CD8-positive, alpha-beta memory T cell (primary cell): ENCODE results near the gene PRCP. TPM values are rescaled to one million over a fixed set of nuclear protein-coding genes. Genes with fewer than 3 reads are reported as not detected.
A peak's percentile ranks its signal among the peaks of the same experiment; 100 is the strongest.

Source experiments
- CTCF ChIA-PET: fragments of 350-600 bp; sonication (Branson Sonifier 250); formaldehyde crosslinking; loops from one replicate; lab custom pipeline; 2021; ENCODE audit warnings: antibody characterized with exemption; lab: Charles Lee
- POLR2A ChIA-PET: fragments of 350-600 bp; sonication (Branson Sonifier 250); formaldehyde crosslinking; loops from one replicate; lab custom pipeline; 2021; ENCODE audit warnings: antibody characterized with exemption; lab: Charles Lee
- DNase-seq, 5 donors: peaks; one replicate each; pipeline versions ENCODE4 v3.0.0 to v3.0.0-alpha.2; 2020 to 2022; ENCODE audit warnings: mixed read lengths in 1 of 5
- H3K27ac ChIP-seq: one replicate; pipeline ENCODE4 v1.7.0; 2013; ENCODE audit warnings: low read depth, mild to moderate bottlenecking, low read length, moderate library complexity
- H3K27me3 ChIP-seq: 2 replicates; pipeline ENCODE4 v1.7.0; 2013; ENCODE audit warnings: low read length, mild to moderate bottlenecking; ENCODE audit not compliant: insufficient read depth, poor library complexity, severe bottlenecking
- H3K36me3 ChIP-seq: 2 replicates; pipeline ENCODE4 v1.7.0; 2013; ENCODE audit warnings: mild to moderate bottlenecking, low read length, moderate library complexity; ENCODE audit not compliant: insufficient read depth
- H3K4me1 ChIP-seq: 2 replicates; pipeline ENCODE4 v1.7.0; 2013; ENCODE audit warnings: mild to moderate bottlenecking, low read length, moderate library complexity; ENCODE audit not compliant: insufficient read depth
- H3K4me3 ChIP-seq: 2 replicates; pipeline ENCODE4 v1.7.0; 2013; ENCODE audit warnings: mild to moderate bottlenecking, low read length
- H3K9me3 ChIP-seq: 2 replicates; pipeline ENCODE4 v1.7.0; 2013; ENCODE audit warnings: mild to moderate bottlenecking, low read length
- H3K27ac Mint-ChIP-seq, 8 donors: one replicate each; pipeline ENCODE4 v1.8.0; 2020 to 2021; ENCODE audit warnings: mixed read lengths in 8 of 8, mild to moderate bottlenecking in 6 of 8, inconsistent platforms in 3 of 8, moderate library complexity in 3 of 8
- H3K27me3 Mint-ChIP-seq, 2 donors: one replicate each; pipeline ENCODE4 v1.8.0; 2020 to 2021; ENCODE audit warnings: mixed read lengths in 2 of 2, mild to moderate bottlenecking in 1 of 2, moderate library complexity in 1 of 2
- H3K36me3 Mint-ChIP-seq, 3 donors: one replicate each; pipeline ENCODE4 v1.8.0; 2020 to 2021; ENCODE audit warnings: mixed read lengths in 3 of 3, inconsistent platforms in 1 of 3, mild to moderate bottlenecking in 1 of 3
- H3K4me1 Mint-ChIP-seq, 3 donors: one replicate each; pipeline ENCODE4 v1.8.0; 2020 to 2021; ENCODE audit warnings: mixed read lengths in 3 of 3, inconsistent platforms in 1 of 3, mild to moderate bottlenecking in 1 of 3
- H3K4me3 Mint-ChIP-seq, 7 donors: one replicate each; pipeline ENCODE4 v1.8.0; 2020 to 2021; ENCODE audit warnings: mixed read lengths in 7 of 7, mild to moderate bottlenecking in 6 of 7, moderate library complexity in 4 of 7, inconsistent platforms in 2 of 7
- H3K9me3 Mint-ChIP-seq, 5 donors: one replicate each; pipeline ENCODE4 v1.8.0; 2020 to 2022; ENCODE audit warnings: mixed read lengths in 5 of 5, mild to moderate bottlenecking in 3 of 5, moderate library complexity in 2 of 5, inconsistent platforms in 1 of 5
- polyA plus RNA-seq: library from polyadenylated mRNA; unstranded; fragments of 300-500 nt; fragmentation: Illumina TruSeq; gene quantifications from one replicate; pipeline ENCODE4 v1.2.3, GENCODE V29; 2021
- total RNA-seq, 2 experiments: library from RNA; stranded (reverse); gene quantifications; one replicate each; pipeline ENCODE4 v1.2.3, GENCODE V29; 2021

The PRCP gene
- total and polyA plus RNA-seq, 3 experiments from 2014 or later: 26.5 to 37.1 (median 27.1) TPM

DNA sequence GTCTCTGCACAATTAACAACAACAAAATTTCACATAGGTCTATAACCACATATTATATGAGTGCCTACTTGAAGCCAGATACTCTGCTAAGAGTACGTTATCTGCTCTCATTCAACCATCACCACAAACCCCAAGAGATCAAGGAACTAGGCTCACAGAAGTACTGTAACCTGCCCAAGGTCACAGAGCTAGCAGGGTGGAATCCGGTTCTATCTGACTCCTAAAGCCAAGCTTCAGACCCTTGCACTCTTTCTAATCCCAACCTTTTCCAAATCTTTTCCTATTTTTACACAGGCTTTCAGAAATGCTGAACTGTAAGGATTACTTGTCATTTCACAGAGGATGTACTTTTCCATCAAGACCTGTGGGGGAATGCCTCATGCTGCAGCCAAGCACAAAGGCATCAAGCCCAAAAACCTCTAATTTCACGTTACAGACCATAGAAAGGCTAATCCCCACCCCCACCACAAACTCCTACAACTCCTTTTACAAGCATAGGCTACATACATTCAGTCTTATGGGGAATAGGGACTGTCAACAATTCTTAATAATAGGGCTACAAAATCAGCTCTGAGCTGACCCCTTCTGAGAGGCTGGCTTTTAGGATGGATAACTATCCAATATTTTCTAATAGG is 927 bp downstream of the PRCP start:
- Histone ChIP-seq H3K4me3 (peak overlapping the region; percentile 90), H3K27ac (peak overlapping the region; percentile 96), H3K27me3 (no peaks in the 10 kb centered on the region), H3K36me3 (no peaks in the 10 kb centered on the region), H3K4me1 (peaks cover 18% of the 10 kb centered on the region), H3K9me3 (no peaks in the 10 kb centered on the region)
- DNase-seq: peak in 2 of 5 donors; percentile 42 to 68
- CTCF ChIA-PET: interaction anchor here (1.2 to 4.0 kb wide), 4 partner anchors 32 to 393 kb away, joined by 4 to 31 read pairs (median 16); partner anchors contain the start of gene ANKRD42
- POLR2A ChIA-PET: interaction anchor here (2.5 to 2.9 kb wide), 3 partner anchors 61 to 387 kb away, joined by 13 to 20 read pairs (median 17); partner anchors contain the start of genes CCDC90B and RAB30
- H3K9me3 Mint-ChIP-seq: no peaks in the 10 kb centered on the region
- H3K4me1 Mint-ChIP-seq: peaks cover 41 to 59% (median 58%) of the 10 kb centered on the region in 3 donors
- no peaks in the 10 kb centered on the region for H3K27me3 Mint-ChIP-seq
- H3K27ac Mint-ChIP-seq: peak overlapping the region; percentile 90 to 100 (median 100)
- peaks cover 0 to 12% (median 0%) of the 10 kb centered on the region in 3 donors for H3K36me3 Mint-ChIP-seq
- H3K4me3 Mint-ChIP-seq: peak overlapping the region; percentile 89 to 100 (median 97)

- Histone ChIP-seq H3K4me1 (peaks cover 18% of the 10 kb centered on the region), H3K36me3 (no peaks in the 10 kb centered on the region), H3K9me3 (no peaks in the 10 kb centered on the region), H3K27ac (no peak overlapping the region), H3K4me3 (no peak overlapping the region), H3K27me3 (no peaks in the 10 kb centered on the region)
- CTCF ChIA-PET: interaction anchor here (1.1 kb wide), 1 partner anchor 30 kb away, joined by 6 read pairs; no protein-coding TSS in a partner anchor
- peaks cover 41 to 59% (median 58%) of the 10 kb centered on the region in 3 donors for H3K4me1 Mint-ChIP-seq
- DNase-seq: no peak
- peaks cover 0 to 12% (median 0%) of the 10 kb centered on the region in 3 donors for H3K36me3 Mint-ChIP-seq
- peak overlapping the region in 3 of 8 donors; percentile 15 to 51 (median 30) for H3K27ac Mint-ChIP-seq
- POLR2A ChIA-PET: no interaction called here
- H3K27me3 Mint-ChIP-seq: no peaks in the 10 kb centered on the region
- H3K4me3 Mint-ChIP-seq: peak overlapping the region in 1 of 7 donors; percentile 30
- no peaks in the 10 kb centered on the region for H3K9me3 Mint-ChIP-seq
Observed at GRCh38 chr11:82898241-82898640, 2.0 kb downstream of the PRCP start.

GRCh38 chr11:82896183-82896582 is 4.0 kb downstream of the PRCP start:
- H3K4me1 ChIP-seq: peaks cover 13% of the 10 kb centered on the region
- POLR2A ChIA-PET: no interaction called here
- CTCF ChIA-PET: interaction anchor here (1.0 kb wide), 2 partner anchors 27 to 29 kb away, joined by 3 read pairs; no protein-coding TSS in a partner anchor
- no peak overlapping the region for H3K4me3 ChIP-seq
- H3K9me3 ChIP-seq: no peaks in the 10 kb centered on the region
- Mint-ChIP-seq H3K36me3 (peaks cover 0 to 9% (median 0%) of the 10 kb centered on the region in 3 donors), H3K27ac (no peak overlapping the region), H3K4me1 (peaks cover 35 to 49% (median 48%) of the 10 kb centered on the region in 3 donors), H3K4me3 (no peak overlapping the region), H3K27me3 (no peaks in the 10 kb centered on the region), H3K9me3 (no peaks in the 10 kb centered on the region)
- no peaks in the 10 kb centered on the region for H3K36me3 ChIP-seq
- H3K27me3 ChIP-seq: no peaks in the 10 kb centered on the region
- no peak overlapping the region for H3K27ac ChIP-seq
- DNase-seq: no peak

GRCh38 chr11:82895437-82896091 is 4.7 kb downstream of the PRCP start:
- Mint-ChIP-seq H3K4me3 (peak overlapping the region in 1 of 7 donors; percentile 16), H3K27me3 (no peaks in the 10 kb centered on the region), H3K27ac (peak overlapping the region in 2 of 8 donors; percentile 5 to 31), H3K36me3 (peaks cover 0 to 4% (median 0%) of the 10 kb centered on the region in 3 donors), H3K4me1 (peaks cover 31 to 47% (median 44%) of the 10 kb centered on the region in 3 donors), H3K9me3 (no peaks in the 10 kb centered on the region)
- Histone ChIP-seq H3K4me1 (peaks cover 13% of the 10 kb centered on the region), H3K27ac (no peak overlapping the region), H3K36me3 (no peaks in the 10 kb centered on the region), H3K4me3 (no peak overlapping the region), H3K9me3 (no peaks in the 10 kb centered on the region), H3K27me3 (no peaks in the 10 kb centered on the region)
- CTCF ChIA-PET: interaction anchor here (0.9 to 1.0 kb wide), 3 partner anchors 27 to 94 kb away, joined by 3 read pairs; no protein-coding TSS in a partner anchor
- POLR2A ChIA-PET: no interaction called here
- DNase-seq: no peak

- no peaks in the 10 kb centered on the region for H3K9me3 Mint-ChIP-seq
- no peaks in the 10 kb centered on the region for H3K27me3 Mint-ChIP-seq
- CTCF ChIA-PET: no interaction called here
- no peaks in the 10 kb centered on the region for H3K36me3 Mint-ChIP-seq
- POLR2A ChIA-PET: no interaction called here
- no peak overlapping the region for H3K4me3 Mint-ChIP-seq
- Histone ChIP-seq H3K9me3 (no peaks in the 10 kb centered on the region), H3K27me3 (no peaks in the 10 kb centered on the region), H3K4me3 (no peak overlapping the region), H3K4me1 (no peaks in the 10 kb centered on the region), H3K36me3 (no peaks in the 10 kb centered on the region), H3K27ac (no peak overlapping the region)
- DNase-seq: no peak
- no peak overlapping the region for H3K27ac Mint-ChIP-seq
- peaks cover 11 to 27% (median 21%) of the 10 kb centered on the region in 3 donors for H3K4me1 Mint-ChIP-seq
Observed at GRCh38 chr11:82892611-82893169, 7.5 kb downstream of the PRCP start.

- H3K4me1 Mint-ChIP-seq: peaks cover 0 to 13% (median 9%) of the 10 kb centered on the region in 3 donors
- Histone ChIP-seq H3K27me3 (no peaks in the 10 kb centered on the region), H3K36me3 (no peaks in the 10 kb centered on the region), H3K4me3 (no peak overlapping the region), H3K9me3 (no peaks in the 10 kb centered on the region), H3K4me1 (no peaks in the 10 kb centered on the region), H3K27ac (no peak overlapping the region)
- H3K27me3 Mint-ChIP-seq: no peaks in the 10 kb centered on the region
- H3K27ac Mint-ChIP-seq: no peak overlapping the region
- no peak overlapping the region for H3K4me3 Mint-ChIP-seq
- H3K36me3 Mint-ChIP-seq: peaks cover 0 to 6% (median 0%) of the 10 kb centered on the region in 3 donors
- ChIA-PET CTCF (no interaction called here), POLR2A (no interaction called here)
- H3K9me3 Mint-ChIP-seq: no peaks in the 10 kb centered on the region
- no peak for DNase-seq
Observed at GRCh38 chr11:82890936-82891335, 9.3 kb downstream of the PRCP start.

GRCh38 chr11:82890002-82890341 is 10.3 kb downstream of the PRCP start:
- H3K4me3 ChIP-seq: no peak overlapping the region
- ChIA-PET CTCF (no interaction called here), POLR2A (no interaction called here)

More at GRCh38 chr11:82890002-82890341, 10.3 kb downstream of the PRCP start:
- no peak overlapping the region for H3K4me3 Mint-ChIP-seq
- no peaks in the 10 kb centered on the region for H3K9me3 Mint-ChIP-seq
- no peak overlapping the region for H3K27ac Mint-ChIP-seq
- Histone ChIP-seq H3K4me1 (no peaks in the 10 kb centered on the region), H3K9me3 (no peaks in the 10 kb centered on the region), H3K27me3 (no peaks in the 10 kb centered on the region), H3K36me3 (no peaks in the 10 kb centered on the region), H3K27ac (no peak overlapping the region)
- no peaks in the 10 kb centered on the region for H3K27me3 Mint-ChIP-seq
- H3K4me1 Mint-ChIP-seq: peaks cover 0 to 5% (median 0%) of the 10 kb centered on the region in 3 donors
- H3K36me3 Mint-ChIP-seq: peaks cover 0 to 6% (median 0%) of the 10 kb centered on the region in 3 donors
- DNase-seq: peak in 1 of 5 donors; percentile 17
